Raji (cell line): ENCODE results near the gene SUSD6.

Source experiments
- POLR2A ChIP-seq: IDR thresholded peaks from 2 replicates; pipeline ENCODE4 v1.6.1; 2011; ENCODE audit warnings: low read depth, low read length, control low read depth; ENCODE audit not compliant: insufficient read depth

The SUSD6 gene

GRCh38 chr14:69669375-69669774, 58.0 kb downstream of the SUSD6 start:
- TF ChIP-seq POLR2A = no peak

GRCh38 chr14:69670093-69670492, 58.7 kb downstream of the SUSD6 start:
- no peak for TF ChIP-seq POLR2A

- no peak for TF ChIP-seq POLR2A
Observed at GRCh38 chr14:69671365-69672030, 60.1 kb downstream of the SUSD6 start.

GRCh38 chr14:69672356-69672755, 61.0 kb downstream of the SUSD6 start:
- TF ChIP-seq POLR2A = no peak

- no peak for TF ChIP-seq POLR2A
Observed at GRCh38 chr14:69673104-69673503, 61.7 kb downstream of the SUSD6 start.

- TF ChIP-seq POLR2A = no peak
Observed at GRCh38 chr14:69673578-69674305, 62.3 kb downstream of the SUSD6 start.

- TF ChIP-seq POLR2A = no peak
Observed at GRCh38 chr14:69674546-69675244, 63.3 kb downstream of the SUSD6 start.

- no peak for TF ChIP-seq POLR2A
Observed at GRCh38 chr14:69675245-69675583, 63.8 kb downstream of the SUSD6 start.

GRCh38 chr14:69675877-69676416, 64.6 kb downstream of the SUSD6 start:
- TF ChIP-seq POLR2A = no peak

- no peak for TF ChIP-seq POLR2A
Observed at GRCh38 chr14:69676723-69677122, 65.3 kb downstream of the SUSD6 start.

- no peak for TF ChIP-seq POLR2A
Observed at GRCh38 chr14:69680297-69680696, 68.9 kb downstream of the SUSD6 start.

GRCh38 chr14:69682136-69682535, 70.7 kb downstream of the SUSD6 start:
- no peak for TF ChIP-seq POLR2A

- TF ChIP-seq POLR2A = no peak
Observed at GRCh38 chr14:69682621-69683263, 71.3 kb downstream of the SUSD6 start.

- no peak for TF ChIP-seq POLR2A
Observed at GRCh38 chr14:69683971-69684370, 72.6 kb downstream of the SUSD6 start.

- no peak for TF ChIP-seq POLR2A
Observed at GRCh38 chr14:69684461-69685217, 73.2 kb downstream of the SUSD6 start.
